ENCODE results near the gene FGFR3. TPM values are rescaled to one million over a fixed set of nuclear protein-coding genes. Genes with fewer than 3 reads are reported as not detected.

The FGFR3 gene
- total and polyA plus RNA-seq, 12 donors = 1.2 to 6.6 (median 2.4) TPM

DNA sequence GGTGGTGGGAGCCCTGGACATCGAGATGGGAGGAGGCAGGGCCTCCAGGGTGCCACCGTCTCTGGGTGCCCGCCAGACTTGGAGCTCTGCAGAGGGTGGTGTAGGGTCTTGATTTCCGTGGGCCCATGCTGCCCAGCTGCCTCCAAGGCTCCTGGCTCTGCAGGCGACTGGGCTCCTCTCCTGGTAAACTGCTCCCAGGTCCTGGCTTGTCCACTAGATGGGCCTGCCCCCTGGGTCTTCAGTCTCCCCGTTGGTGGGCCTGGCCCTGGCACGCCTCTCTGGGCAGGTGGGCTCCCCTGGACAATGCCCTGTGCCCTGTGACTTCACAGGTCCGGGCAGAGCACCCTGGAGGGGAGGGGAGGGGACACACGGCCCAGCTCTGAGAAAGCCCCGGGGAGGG is 7.7 kb downstream of the FGFR3 start:
- DNase-seq = no peak
- no peak for TF ChIP-seq CTCF (IDR thresholded peaks at IDR 0.05)
- Histone ChIP-seq H3K9me3 (no peaks in the 10 kb centered on the region), H3K27ac (no peak overlapping the region), H3K4me3 (no peak overlapping the region), H3K4me1 (peaks cover 0 to 1% (median 0%) of the 10 kb centered on the region in 9 donors), H3K27me3 (peaks cover 0 to 30% (median 25%) of the 10 kb centered on the region in 7 donors), H3K36me3 (no peaks in the 10 kb centered on the region)
- no peak for ATAC-seq
- intact Hi-C loops (cut with DNase I) = no loop called here
- 85 to 86% methylated on average over 10 of the region's 10 CpGs for WGBS, 2 donors

- 95 to 96% methylated on average over 53 to 56 of the region's 56 CpGs for WGBS, 2 donors
- intact Hi-C loops (cut with DNase I) = no loop called here
- peaks cover 0 to 24% (median 19%) of the 10 kb centered on the region in 7 donors for H3K27me3 ChIP-seq
- no peak overlapping the region for H3K4me3 ChIP-seq
- H3K4me1 ChIP-seq = no peaks in the 10 kb centered on the region
- no peak overlapping the region for H3K27ac ChIP-seq
- H3K9me3 ChIP-seq = no peaks in the 10 kb centered on the region
- ATAC-seq (no peak), DNase-seq (no peak)
- no peaks in the 10 kb centered on the region for H3K36me3 ChIP-seq
- no peak for TF ChIP-seq CTCF (IDR thresholded peaks at IDR 0.05)
Observed at GRCh38 chr4:1801286-1801958, 8.3 kb downstream of the FGFR3 start.

GRCh38 chr4:1802151-1802715 is 9.1 kb downstream of the FGFR3 start:
- TF ChIP-seq CTCF (IDR thresholded peaks at IDR 0.05) = no peak
- no peaks in the 10 kb centered on the region for H3K4me1 ChIP-seq
- H3K9me3 ChIP-seq = no peaks in the 10 kb centered on the region
- H3K27ac ChIP-seq = no peak overlapping the region
- no peaks in the 10 kb centered on the region for H3K36me3 ChIP-seq
- peak in 1 of 2 donors; percentile 48 for DNase-seq
- peaks cover 0 to 15% (median 11%) of the 10 kb centered on the region in 7 donors for H3K27me3 ChIP-seq
- peak in 5 of 8 donors; percentile 10 to 56 (median 36) for ATAC-seq
- H3K4me3 ChIP-seq = no peak overlapping the region
- 82 to 85% methylated on average over 22 of the region's 22 CpGs for WGBS, 2 donors
- intact Hi-C loops (cut with DNase I) = no loop called here

GRCh38 chr4:1802720-1803522 is 9.8 kb downstream of the FGFR3 start:
- 93 to 94% methylated on average over 67 to 71 of the region's 71 CpGs for WGBS, 2 donors
- intact Hi-C loops (cut with DNase I) = no loop called here
- no peak overlapping the region for H3K27ac ChIP-seq

More at GRCh38 chr4:1802720-1803522, 9.8 kb downstream of the FGFR3 start:
- DNase-seq (no peak), ATAC-seq (peak in 1 of 8 donors; percentile 5)
- no peaks in the 10 kb centered on the region for H3K9me3 ChIP-seq
- peaks cover 0 to 9% (median 4%) of the 10 kb centered on the region in 7 donors for H3K27me3 ChIP-seq
- no peaks in the 10 kb centered on the region for H3K4me1 ChIP-seq
- H3K4me3 ChIP-seq = no peak overlapping the region
- no peaks in the 10 kb centered on the region for H3K36me3 ChIP-seq
- no peak for TF ChIP-seq CTCF (IDR thresholded peaks at IDR 0.05)

All from heart right ventricle (tissue), 16 donors.